ENCODE data around the gene IVNS1ABP. TPM values are rescaled to one million over a fixed set of nuclear protein-coding genes. Genes with fewer than 3 reads are reported as not detected.
"Not testable (repeated sequence)": the region's sequence is repeated elsewhere in the genome, so short reads cannot be mapped to it uniquely, and the experiment has no call there.

IVNS1ABP gene
- total RNA-seq, 6 experiments from 2014 or later: 34.1 to 52.4 (median 41.2) TPM

GRCh38 chr1:185334182-185334581 lies 17.1 kb upstream of the IVNS1ABP start:
- Mint-ChIP-seq H3K36me3 (ENCODE audit: low read depth) (no peaks in the 10 kb centered on the region), H3K27me3 (ENCODE audit: insufficient read depth) (peaks cover 4% of the 10 kb centered on the region), H3K4me3 (no peak overlapping the region; the same call in 1 of the 2 replicates), H3K27ac (no peak overlapping the region), H3K9me3 (no peaks in the 10 kb centered on the region), H3K4me1 (ENCODE audit: low read depth) (peaks cover 24% of the 10 kb centered on the region)
- no peak for TF ChIP-seq CTCF (IDR thresholded peaks at IDR 0.05)
- DNase-seq: no peak

- no peaks in the 10 kb centered on the region for H3K36me3 Mint-ChIP-seq (ENCODE audit: low read depth)
- no peaks in the 10 kb centered on the region; the same call in none of the 2 replicates for H3K27me3 Mint-ChIP-seq (ENCODE audit: insufficient read depth)
- H3K9me3 Mint-ChIP-seq: no peaks in the 10 kb centered on the region
- DNase-seq: no peak
- no peak overlapping the region for H3K27ac Mint-ChIP-seq
- TF ChIP-seq CTCF (IDR thresholded peaks at IDR 0.05): no peak; the same call in 1 of the 2 replicates
- no peaks in the 10 kb centered on the region for H3K4me1 Mint-ChIP-seq (ENCODE audit: low read depth)
- H3K4me3 Mint-ChIP-seq: no peak overlapping the region
These were observed 11.2 kb upstream of the IVNS1ABP start for GRCh38 chr1:185328255-185328654.

GRCh38 chr1:185325413-185325812 lies 8.4 kb upstream of the IVNS1ABP start:
- H3K27ac Mint-ChIP-seq: no peak overlapping the region
- no peak for DNase-seq
- no peaks in the 10 kb centered on the region; the same call in none of the 2 replicates for H3K27me3 Mint-ChIP-seq (ENCODE audit: insufficient read depth)
- no peak for TF ChIP-seq CTCF (IDR thresholded peaks at IDR 0.05)
- peaks cover 8% of the 10 kb centered on the region for H3K9me3 Mint-ChIP-seq
- H3K36me3 Mint-ChIP-seq (ENCODE audit: low read depth): peaks cover 8% of the 10 kb centered on the region; the same call in 1 of the 2 replicates
- H3K4me1 Mint-ChIP-seq (ENCODE audit: low read depth): no peaks in the 10 kb centered on the region
- no peak overlapping the region for H3K4me3 Mint-ChIP-seq

GRCh38 chr1:185324118-185324517 lies 7.1 kb upstream of the IVNS1ABP start:
- Mint-ChIP-seq H3K27ac (no peak overlapping the region), H3K27me3 (ENCODE audit: insufficient read depth) (no peaks in the 10 kb centered on the region; the same call in none of the 2 replicates), H3K9me3 (peaks cover 8% of the 10 kb centered on the region), H3K4me3 (no peak overlapping the region), H3K36me3 (ENCODE audit: low read depth) (peaks cover 8% of the 10 kb centered on the region; the same call in 1 of the 2 replicates), H3K4me1 (ENCODE audit: low read depth) (peaks cover 2% of the 10 kb centered on the region)
- no peak for DNase-seq
- TF ChIP-seq CTCF (IDR thresholded peaks at IDR 0.05): no peak

- DNase-seq: no peak
- peaks cover 8% of the 10 kb centered on the region; the same call in 1 of the 2 replicates for H3K36me3 Mint-ChIP-seq (ENCODE audit: low read depth)
- no peak for TF ChIP-seq CTCF (IDR thresholded peaks at IDR 0.05)
These were observed 5.6 kb upstream of the IVNS1ABP start for GRCh38 chr1:185322636-185323035.

GRCh38 chr1:185321653-185322221 lies 4.7 kb upstream of the IVNS1ABP start:
- H3K9me3 Mint-ChIP-seq; H3K36me3 Mint-ChIP-seq (ENCODE audit: low read depth); H3K27ac Mint-ChIP-seq; H3K27me3 Mint-ChIP-seq (ENCODE audit: insufficient read depth); H3K4me3 Mint-ChIP-seq; DNase-seq: not testable (repeated sequence)
- peaks cover 20% of the 10 kb centered on the region for H3K4me1 Mint-ChIP-seq (ENCODE audit: low read depth)

More at GRCh38 chr1:185322636-185323035, 5.6 kb upstream of the IVNS1ABP start:
- Mint-ChIP-seq H3K27ac (no peak overlapping the region), H3K4me3 (no peak overlapping the region), H3K27me3 (ENCODE audit: insufficient read depth) (no peaks in the 10 kb centered on the region; the same call in 1 of the 2 replicates), H3K4me1 (ENCODE audit: low read depth) (peaks cover 17% of the 10 kb centered on the region), H3K9me3 (peaks cover 8% of the 10 kb centered on the region)

GRCh38 chr1:185321104-185321503 lies 4.1 kb upstream of the IVNS1ABP start:
- H3K27me3 Mint-ChIP-seq (ENCODE audit: insufficient read depth); H3K9me3 Mint-ChIP-seq; H3K36me3 Mint-ChIP-seq (ENCODE audit: low read depth); DNase-seq; H3K4me3 Mint-ChIP-seq; H3K27ac Mint-ChIP-seq: not testable (repeated sequence)
- H3K4me1 Mint-ChIP-seq (ENCODE audit: low read depth): peaks cover 20% of the 10 kb centered on the region
